ENCODE results near the gene DARS1.

DARS1 gene

GRCh38 chr2:136019306-136019705, 33.9 kb upstream of the DARS1 start (continued):
- no peak for TF ChIP-seq ZNF704 (tag by site-specific recombination; IDR thresholded peaks at IDR 0.05)
- no peak for TF ChIP-seq ZNF600 (tag by site-specific recombination; IDR thresholded peaks at IDR 0.05)
- TF ChIP-seq ZNF610 (tag by site-specific recombination; IDR thresholded peaks at IDR 0.05; ENCODE audit: borderline replicate concordance): no peak
- TF ChIP-seq ZNF416 (tag by site-specific recombination; IDR thresholded peaks at IDR 0.05): no peak
- no peak for TF ChIP-seq GFI1B (tag by site-specific recombination; IDR thresholded peaks at IDR 0.05)
- TF ChIP-seq ZNF391 (tag by site-specific recombination; IDR thresholded peaks at IDR 0.05; ENCODE audit: borderline replicate concordance, low read depth): no peak
- no peak for TF ChIP-seq ZNF791 (tag by site-specific recombination; IDR thresholded peaks at IDR 0.05)

GRCh38 chr2:136017786-136018185, 32.4 kb upstream of the DARS1 start:
- Histone ChIP-seq H3K27ac (ENCODE audit: extremely low read depth, low read depth, low read length) (no peak overlapping the region), H3K36me3 (ENCODE audit: control insufficient read depth in 2 of 2, insufficient read depth in 1 of 2, low read length in 2 of 2) (no peaks in the 10 kb centered on the region), H3K4me1 (ENCODE audit: control insufficient read depth, insufficient read depth, low read length) (no peaks in the 10 kb centered on the region), H3K4me3 (ENCODE audit: low read depth, low read length) (no peak overlapping the region), H3K9me3 (ENCODE audit: control insufficient read depth, insufficient read depth, low read depth, low read length) (no peaks in the 10 kb centered on the region)
- TF ChIP-seq ZNF600 (tag by site-specific recombination; IDR thresholded peaks at IDR 0.05) (no peak), ZNF112 (tag by site-specific recombination; IDR thresholded peaks at IDR 0.05) (no peak), SCRT1 (tag by site-specific recombination; IDR thresholded peaks at IDR 0.05; ENCODE audit: borderline replicate concordance) (no peak), ZNF211 (tag by site-specific recombination; IDR thresholded peaks at IDR 0.05; ENCODE audit: low read depth) (no peak), GLI2 (tag by site-specific recombination; IDR thresholded peaks at IDR 0.05; ENCODE audit: borderline replicate concordance, low read depth) (no peak), ZNF280C (tag by site-specific recombination; IDR thresholded peaks at IDR 0.05) (no peak), ZNF148 (tag by site-specific recombination; IDR thresholded peaks at IDR 0.05; ENCODE audit: borderline replicate concordance) (no peak), PRDM1 (tag by site-specific recombination; IDR thresholded peaks at IDR 0.05) (no peak), ZNF792 (tag by site-specific recombination; IDR thresholded peaks at IDR 0.05) (no peak), ZNF76 (tag by site-specific recombination; IDR thresholded peaks at IDR 0.05; ENCODE audit: borderline replicate concordance, low read depth) (no peak), ZNF121 (tag by site-specific recombination; IDR thresholded peaks at IDR 0.05) (no peak), ZNF473 (tag by site-specific recombination; IDR thresholded peaks at IDR 0.05) (no peak), ZNF658 (tag by site-specific recombination; IDR thresholded peaks at IDR 0.05) (no peak), ZNF830 (tag by site-specific recombination; IDR thresholded peaks at IDR 0.05; ENCODE audit: low read depth) (no peak), ZNF791 (tag by site-specific recombination; IDR thresholded peaks at IDR 0.05) (no peak), ZSCAN23 (tag by site-specific recombination; IDR thresholded peaks at IDR 0.05) (no peak), ZNF561 (tag by site-specific recombination; IDR thresholded peaks at IDR 0.05; ENCODE audit: borderline replicate concordance) (no peak), ZNF302 (tag by site-specific recombination; IDR thresholded peaks at IDR 0.05; ENCODE audit: low read depth) (no peak), ZNF544 (tag by site-specific recombination; IDR thresholded peaks at IDR 0.05) (no peak)
- POLR2A ChIA-PET: interaction anchor here (0.7 kb wide), 1 partner anchor 556 kb away, joined by 4 read pairs; no protein-coding TSS in a partner anchor
- CTCF ChIA-PET: interaction anchor here (0.7 kb wide), 1 partner anchor 14 kb away, joined by 3 read pairs; no protein-coding TSS in a partner anchor

Data from HEK293 (cell line).